ENCODE data around the gene IDH3G. TPM values are rescaled to one million over a fixed set of nuclear protein-coding genes. Genes with fewer than 3 reads are reported as not detected.

IDH3G gene
- total and polyA plus RNA-seq, 2 donors (not counting 1 experiment from before 2014, with no cell fraction given), result 62.8 to 122 TPM

- H3K9me3 ChIP-seq (ENCODE audit: control extremely low read depth in 1 of 3, control insufficient read depth in 2 of 3, insufficient read depth in 1 of 3, low read length in 2 of 3), result no peaks in the 10 kb centered on the region
- no peaks in the 10 kb centered on the region for H3K36me3 ChIP-seq (replicated peaks in 1 of 2; ENCODE audit: control extremely low read depth in 1 of 2, control insufficient read depth in 1 of 2, extremely low read depth in 1 of 2, insufficient read depth in 2 of 2, low read length in 1 of 2)
- peaks cover 0 to 11% of the 10 kb centered on the region in 2 donors for H3K4me1 ChIP-seq (ENCODE audit: control insufficient read depth in 2 of 2, insufficient read depth in 2 of 2, low read length in 2 of 2)
- no peak overlapping the region for H3K9ac ChIP-seq (ENCODE audit: low read length)
- H2AFZ ChIP-seq (ENCODE audit: insufficient read depth, low read depth, low read length, poor library complexity, severe bottlenecking), result no peak overlapping the region
- TF ChIP-seq CTCF (IDR thresholded peaks at IDR 0.05) (no peak), EZH2 (IDR thresholded peaks at IDR 0.05; ENCODE audit: borderline replicate concordance, insufficient read depth, low read depth, low read length, poor library complexity, severe bottlenecking) (no peak)
- intact Hi-C loops (cut with micrococcal nuclease), result no loop called here
- Mint-ChIP-seq H3K4me3 (no peak overlapping the region), H3K27me3 (peaks cover 23% of the 10 kb centered on the region), H3K4me1 (peaks cover 13% of the 10 kb centered on the region), H3K27ac (no peak overlapping the region), H3K9me3 (ENCODE audit: insufficient read depth) (no peaks in the 10 kb centered on the region)
- H3K27me3 ChIP-seq (replicated peaks in 1 of 4; ENCODE audit: control extremely low read depth in 1 of 4, control insufficient read depth in 3 of 4, insufficient read depth in 4 of 4, low read length in 3 of 4), result peaks cover 0 to 17% (median 1%) of the 10 kb centered on the region in 4 experiments
- 90% methylated on average over 2 of the region's 5 CpGs for WGBS (ENCODE audit: insufficient coverage)
- no peak overlapping the region for H3K4me2 ChIP-seq (replicated peaks; ENCODE audit: low read depth, low read length, poor library complexity, severe bottlenecking)
- ATAC-seq (ENCODE audit: low read depth) (no peak), DNase-seq (no peak)
- POLR2A ChIA-PET, result no interaction called here
- H3K79me2 ChIP-seq (ENCODE audit: control insufficient read depth, insufficient read depth, low read length), result no peaks in the 10 kb centered on the region
- no peak overlapping the region for H3K27ac ChIP-seq (ENCODE audit: low read length in 2 of 2)
- CTCF ChIA-PET, result no interaction called here
- H3K4me3 ChIP-seq (ENCODE audit: control extremely low read depth in 1 of 5, extremely low read depth in 1 of 5, insufficient read depth in 1 of 5, low read depth in 2 of 5, low read length in 4 of 5), result no peak overlapping the region
- H4K20me1 ChIP-seq (ENCODE audit: control insufficient read depth, insufficient read depth, low read length, poor library complexity, severe bottlenecking), result no peaks in the 10 kb centered on the region
These were observed 19.0 kb upstream of the IDH3G start for GRCh38 chrX:153813161-153813560.

- CTCF ChIA-PET, result no interaction called here
- 71% methylated on average over 7 of the region's 14 CpGs for WGBS (ENCODE audit: insufficient coverage)
- Histone ChIP-seq H3K4me2 (replicated peaks; ENCODE audit: low read depth, low read length, poor library complexity, severe bottlenecking) (no peak overlapping the region), H4K20me1 (ENCODE audit: control insufficient read depth, insufficient read depth, low read length, poor library complexity, severe bottlenecking) (no peaks in the 10 kb centered on the region), H3K9me3 (ENCODE audit: control extremely low read depth in 1 of 3, control insufficient read depth in 2 of 3, insufficient read depth in 1 of 3, low read length in 2 of 3) (no peaks in the 10 kb centered on the region), H3K27me3 (replicated peaks in 1 of 4; ENCODE audit: control extremely low read depth in 1 of 4, control insufficient read depth in 3 of 4, insufficient read depth in 4 of 4, low read length in 3 of 4) (peaks cover 0 to 11% (median 0%) of the 10 kb centered on the region in 4 experiments), H3K36me3 (replicated peaks in 1 of 2; ENCODE audit: control extremely low read depth in 1 of 2, control insufficient read depth in 1 of 2, extremely low read depth in 1 of 2, insufficient read depth in 2 of 2, low read length in 1 of 2) (no peaks in the 10 kb centered on the region), H3K79me2 (ENCODE audit: control insufficient read depth, insufficient read depth, low read length) (no peaks in the 10 kb centered on the region), H3K27ac (ENCODE audit: low read length in 2 of 2) (no peak overlapping the region), H3K9ac (ENCODE audit: low read length) (no peak overlapping the region), H3K4me3 (ENCODE audit: control extremely low read depth in 1 of 5, extremely low read depth in 1 of 5, insufficient read depth in 1 of 5, low read depth in 2 of 5, low read length in 4 of 5) (no peak overlapping the region), H2AFZ (ENCODE audit: insufficient read depth, low read depth, low read length, poor library complexity, severe bottlenecking) (no peak overlapping the region), H3K4me1 (ENCODE audit: control insufficient read depth in 2 of 2, insufficient read depth in 2 of 2, low read length in 2 of 2) (peaks cover 0 to 11% of the 10 kb centered on the region in 2 donors)
- Mint-ChIP-seq H3K4me1 (peaks cover 13% of the 10 kb centered on the region), H3K9me3 (ENCODE audit: insufficient read depth) (no peaks in the 10 kb centered on the region), H3K27ac (no peak overlapping the region), H3K27me3 (peaks cover 23% of the 10 kb centered on the region), H3K4me3 (no peak overlapping the region)
- ATAC-seq (ENCODE audit: low read depth), result no peak
- no peak for DNase-seq
- TF ChIP-seq EZH2 (IDR thresholded peaks at IDR 0.05; ENCODE audit: borderline replicate concordance, insufficient read depth, low read depth, low read length, poor library complexity, severe bottlenecking) (no peak), CTCF (IDR thresholded peaks at IDR 0.05) (no peak)
- POLR2A ChIA-PET, result no interaction called here
- intact Hi-C loops (cut with micrococcal nuclease), result no loop called here
These were observed 18.0 kb upstream of the IDH3G start for GRCh38 chrX:153812220-153812619.
